Activated CD4-positive, alpha-beta T cell treated with anti-CD3 and anti-CD28 coated beads for 36 hours (primary cell): Measurements from ENCODE around the gene CD247. TPM values are rescaled to one million over a fixed set of nuclear protein-coding genes. Genes with fewer than 3 reads are reported as not detected.

Experiments used
- ATAC-seq: fragments of 200-7000 bp; cut with Tn5 transposase; one replicate; pipeline ENCODE4 v1.10.0; 2021; ENCODE audit warnings: mild to moderate bottlenecking, moderate library complexity
- CTCF ChIA-PET: fragments of 350-600 bp; sonication (Branson Sonifier 250); formaldehyde crosslinking; loops from one replicate; lab custom pipeline; 2021; ENCODE audit warnings: antibody characterized with exemption; lab: Charles Lee
- POLR2A ChIA-PET: fragments of 350-600 bp; sonication (Branson Sonifier 250); formaldehyde crosslinking; loops from one replicate; lab custom pipeline; 2021; ENCODE audit warnings: antibody characterized with exemption, inconsistent platforms; lab: Charles Lee
- DNase-seq: peaks from one replicate; pipeline ENCODE4 v3.0.0-alpha.2; 2020
- H3K27ac Mint-ChIP-seq: one replicate; pipeline ENCODE4 v1.8.0; 2021; ENCODE audit warnings: mixed read lengths
- H3K27me3 Mint-ChIP-seq: one replicate; pipeline ENCODE4 v1.8.0; 2021; ENCODE audit warnings: mixed read lengths
- H3K36me3 Mint-ChIP-seq: one replicate; pipeline ENCODE4 v1.8.0; 2021; ENCODE audit warnings: low read depth, mixed read lengths
- H3K4me1 Mint-ChIP-seq: one replicate; pipeline ENCODE4 v1.8.0; 2021; ENCODE audit warnings: mixed read lengths
- H3K4me3 Mint-ChIP-seq: one replicate; pipeline ENCODE4 v1.8.0; 2021; ENCODE audit warnings: mild to moderate bottlenecking, moderate library complexity, mixed read lengths
- H3K9me3 Mint-ChIP-seq: one replicate; pipeline ENCODE4 v1.8.0; 2021; ENCODE audit warnings: low read depth, mixed read lengths
- intact Hi-C, 2 experiments: fragments of 100-400 bp; cut with DNase I in 1 of 2; cut with micrococcal nuclease in 1 of 2; formaldehyde crosslinking; loops; one replicate each; pipeline versions ENCODE4 v1.14.2 to v1.15.1; 2022 to 2024; cut with DNase I, micrococcal nuclease
- total RNA-seq, 2 experiments: library from RNA; stranded (reverse); gene quantifications; one replicate each; pipeline ENCODE4 v1.2.3, GENCODE V29; 2021

Gene CD247
- total RNA-seq, 2 experiments from 2014 or later: 149 TPM

- H3K36me3 Mint-ChIP-seq: peaks cover 55% of the 10 kb centered on the region
- peaks cover 96% of the 10 kb centered on the region for H3K4me1 Mint-ChIP-seq
- no peaks in the 10 kb centered on the region for H3K27me3 Mint-ChIP-seq
- intact Hi-C loops: no loop called here
- no peaks in the 10 kb centered on the region for H3K9me3 Mint-ChIP-seq
- ChIA-PET POLR2A (interaction anchor here (0.7 to 1.7 kb wide), 4 partner anchors 10 to 433 kb away, joined by 3 to 4 read pairs (median 4); no protein-coding TSS in a partner anchor), CTCF (interaction anchor here (0.6 to 2.1 kb wide), 3 partner anchors 9 to 25 kb away, joined by 3 to 7 read pairs (median 3); no protein-coding TSS in a partner anchor)
- DNase-seq (no peak), ATAC-seq (no peak)
- peak overlapping the region; percentile 96 for H3K27ac Mint-ChIP-seq
- peak overlapping the region; percentile 62 for H3K4me3 Mint-ChIP-seq
Measured at GRCh38 chr1:167490765-167491164, 27.6 kb downstream of the CD247 start.

GRCh38 chr1:167489571-167490340, 28.6 kb downstream of the CD247 start:
- DNase-seq: peak; percentile 81

GRCh38 chr1:167488786-167489185, 29.5 kb downstream of the CD247 start:
- Mint-ChIP-seq H3K36me3 (peaks cover 52% of the 10 kb centered on the region), H3K27me3 (no peaks in the 10 kb centered on the region), H3K9me3 (no peaks in the 10 kb centered on the region), H3K4me1 (peaks cover 96% of the 10 kb centered on the region), H3K4me3 (peak overlapping the region; percentile 60), H3K27ac (peak overlapping the region; percentile 92)
- intact Hi-C loops: no loop called here
- ATAC-seq: no peak
- ChIA-PET CTCF (interaction anchor here (0.7 to 3.0 kb wide), 5 partner anchors 11 to 45 kb away, joined by 3 to 12 read pairs (median 9); no protein-coding TSS in a partner anchor), POLR2A (interaction anchor here (0.6 to 1.8 kb wide), 3 partner anchors 11 to 45 kb away, joined by 3 to 4 read pairs (median 3); partner anchors contain the start of gene CD247)
- peak; percentile 36 for DNase-seq

More at GRCh38 chr1:167489571-167490340, 28.6 kb downstream of the CD247 start:
- ATAC-seq: peak; percentile 63
- Mint-ChIP-seq H3K27me3 (no peaks in the 10 kb centered on the region), H3K27ac (peak overlapping the region; percentile 96), H3K4me3 (peak overlapping the region; percentile 62), H3K4me1 (peaks cover 96% of the 10 kb centered on the region), H3K9me3 (no peaks in the 10 kb centered on the region), H3K36me3 (peaks cover 53% of the 10 kb centered on the region)
- POLR2A ChIA-PET: interaction anchor here (1.0 to 1.8 kb wide), 3 partner anchors 10 to 42 kb away, joined by 3 to 4 read pairs (median 4); no protein-coding TSS in a partner anchor
- intact Hi-C loops: no loop called here
- CTCF ChIA-PET: interaction anchor here (0.7 to 3.0 kb wide), 8 partner anchors 10 to 51 kb away, joined by 3 to 12 read pairs (median 6); no protein-coding TSS in a partner anchor

- DNase-seq (no peak), ATAC-seq (no peak)
- H3K9me3 Mint-ChIP-seq: no peaks in the 10 kb centered on the region
- ChIA-PET CTCF (interaction anchor here (0.7 to 3.0 kb wide), 5 partner anchors 18 to 1030 kb away, joined by 3 to 12 read pairs (median 9); no protein-coding TSS in a partner anchor), POLR2A (no interaction called here)
- H3K36me3 Mint-ChIP-seq: peaks cover 53% of the 10 kb centered on the region
- peak overlapping the region; percentile 92 for H3K27ac Mint-ChIP-seq
- no peak overlapping the region for H3K4me3 Mint-ChIP-seq
- no peaks in the 10 kb centered on the region for H3K27me3 Mint-ChIP-seq
- H3K4me1 Mint-ChIP-seq: peaks cover 96% of the 10 kb centered on the region
- intact Hi-C loops: no loop called here
Measured at GRCh38 chr1:167487614-167488013, 30.7 kb downstream of the CD247 start.

- Mint-ChIP-seq H3K4me1 (peaks cover 96% of the 10 kb centered on the region), H3K36me3 (peaks cover 54% of the 10 kb centered on the region), H3K27me3 (no peaks in the 10 kb centered on the region), H3K27ac (peak overlapping the region; percentile 89), H3K4me3 (peak overlapping the region; percentile 45), H3K9me3 (no peaks in the 10 kb centered on the region)
- CTCF ChIA-PET: interaction anchor here (0.6 to 2.0 kb wide), 6 partner anchors 19 to 48 kb away, joined by 3 to 6 read pairs (median 4); partner anchors contain the start of gene CD247
- ATAC-seq: no peak
- POLR2A ChIA-PET: interaction anchor here (0.6 to 1.1 kb wide), 2 partner anchors 9 to 14 kb away, joined by 3 to 5 read pairs; no protein-coding TSS in a partner anchor
- peak; percentile 42 for DNase-seq
- intact Hi-C loops: no loop called here
Measured at GRCh38 chr1:167486090-167486824, 32.1 kb downstream of the CD247 start.

- Mint-ChIP-seq H3K27ac (peak overlapping the region; percentile 89), H3K9me3 (no peaks in the 10 kb centered on the region), H3K4me3 (peak overlapping the region; percentile 50), H3K4me1 (peaks cover 96% of the 10 kb centered on the region), H3K36me3 (peaks cover 52% of the 10 kb centered on the region), H3K27me3 (no peaks in the 10 kb centered on the region)
- DNase-seq (no peak), ATAC-seq (no peak)
- POLR2A ChIA-PET: interaction anchor here (1.0 kb wide), 1 partner anchor 29 kb away, joined by 3 read pairs; no protein-coding TSS in a partner anchor
- CTCF ChIA-PET: interaction anchor here (1.0 to 2.2 kb wide), 8 partner anchors 9 to 48 kb away, joined by 3 to 7 read pairs (median 5); partner anchors contain the start of gene CD247
- intact Hi-C loops: loop anchor here in 1 of 2 experiments (5.0 kb wide), 1 partner anchor 32 kb away; the partner anchor contains the start of gene CD247
Measured at GRCh38 chr1:167484726-167485502, 33.4 kb downstream of the CD247 start.

- H3K27ac Mint-ChIP-seq: peak overlapping the region; percentile 89
- H3K4me3 Mint-ChIP-seq: peak overlapping the region; percentile 50
- H3K36me3 Mint-ChIP-seq: peaks cover 58% of the 10 kb centered on the region
- no peaks in the 10 kb centered on the region for H3K27me3 Mint-ChIP-seq
- H3K4me1 Mint-ChIP-seq: peaks cover 97% of the 10 kb centered on the region
- DNase-seq (peak; percentile 41), ATAC-seq (peak; percentile 17)
- intact Hi-C loops: loop anchor here in 1 of 2 experiments (5.0 kb wide), 1 partner anchor 34 kb away; the partner anchor contains the start of gene CD247
- ChIA-PET POLR2A (interaction anchor here (0.9 to 2.0 kb wide), 5 partner anchors 17 to 33 kb away, joined by 3 to 8 read pairs (median 3); no protein-coding TSS in a partner anchor), CTCF (interaction anchor here (0.6 to 2.2 kb wide), 10 partner anchors 10 to 680 kb away, joined by 3 to 7 read pairs (median 4); partner anchors contain the start of gene CD247)
- H3K9me3 Mint-ChIP-seq: no peaks in the 10 kb centered on the region
Measured at GRCh38 chr1:167483790-167484189, 34.5 kb downstream of the CD247 start.

GRCh38 chr1:167482184-167482583, 36.1 kb downstream of the CD247 start:
- H3K27ac Mint-ChIP-seq: peak overlapping the region; percentile 89
- no peaks in the 10 kb centered on the region for H3K9me3 Mint-ChIP-seq
- POLR2A ChIA-PET: interaction anchor here (0.9 to 2.0 kb wide), 4 partner anchors 16 to 33 kb away, joined by 3 to 8 read pairs (median 3); no protein-coding TSS in a partner anchor
- peak overlapping the region; percentile 46 for H3K4me3 Mint-ChIP-seq
- DNase-seq: peak; percentile 79
- ATAC-seq: peak; percentile 71
- CTCF ChIA-PET: interaction anchor here (0.7 to 1.2 kb wide), 5 partner anchors 9 to 36 kb away, joined by 3 to 4 read pairs (median 3); partner anchors contain the start of gene CD247
- peaks cover 96% of the 10 kb centered on the region for H3K4me1 Mint-ChIP-seq
- peaks cover 60% of the 10 kb centered on the region for H3K36me3 Mint-ChIP-seq
- no peaks in the 10 kb centered on the region for H3K27me3 Mint-ChIP-seq
- intact Hi-C loops: loop anchor here in 1 of 2 experiments (1.0 to 5.0 kb wide), 3 partner anchors 8 to 35 kb away; partner anchors contain the start of gene CD247

GRCh38 chr1:167479331-167479979, 38.9 kb downstream of the CD247 start:
- peak overlapping the region; percentile 79 for H3K27ac Mint-ChIP-seq
- ChIA-PET CTCF (interaction anchor here (1.6 to 2.1 kb wide), 4 partner anchors 19 to 33 kb away, joined by 3 to 8 read pairs (median 6); no protein-coding TSS in a partner anchor), POLR2A (interaction anchor here (0.7 to 1.0 kb wide), 2 partner anchors 15 to 35 kb away, joined by 3 to 4 read pairs; no protein-coding TSS in a partner anchor)
- H3K9me3 Mint-ChIP-seq: no peaks in the 10 kb centered on the region
- ATAC-seq (no peak), DNase-seq (peak; percentile 30)
- H3K4me1 Mint-ChIP-seq: peaks cover 91% of the 10 kb centered on the region
- intact Hi-C loops: no loop called here
- peak overlapping the region; percentile 35 for H3K4me3 Mint-ChIP-seq
- peaks cover 53% of the 10 kb centered on the region for H3K36me3 Mint-ChIP-seq
- H3K27me3 Mint-ChIP-seq: no peaks in the 10 kb centered on the region
